HG02623 (cell line): ENCODE data around the gene ABHD12B.

Source experiments
- ATAC-seq: cut with Tn5 transposase; IDR thresholded peaks from one replicate; pipeline ENCODE4 v1.9.1; 2021; ENCODE audit warnings: moderate library complexity; ENCODE audit not compliant: unreplicated experiment

Gene ABHD12B

GRCh38 chr14:50839048-50839447 lies 32.8 kb upstream of the ABHD12B start:
- no peak for ATAC-seq

DNA sequence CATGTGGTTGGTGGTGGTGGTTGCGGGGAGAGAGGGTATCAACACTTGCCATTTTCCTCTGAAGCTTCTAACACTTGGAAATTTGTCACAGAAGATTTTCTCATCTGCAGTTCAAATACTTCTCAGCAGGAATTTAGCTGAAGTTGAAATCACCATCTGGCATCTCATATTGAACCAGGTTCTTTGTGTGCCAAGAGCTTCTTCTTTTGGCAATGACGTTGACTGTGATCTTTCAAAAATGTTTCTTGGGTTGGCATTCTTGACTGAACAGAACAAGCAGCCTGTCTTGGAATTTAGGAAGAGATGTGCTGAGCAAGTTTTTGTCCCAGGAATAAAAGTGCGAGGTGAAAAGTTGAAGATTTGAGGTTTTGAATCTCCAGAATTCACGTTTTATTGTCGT lies 32.2 kb upstream of the ABHD12B start:
- ATAC-seq: no peak

- no peak for ATAC-seq
Measured at GRCh38 chr14:50844391-50844790, 27.5 kb upstream of the ABHD12B start.

DNA sequence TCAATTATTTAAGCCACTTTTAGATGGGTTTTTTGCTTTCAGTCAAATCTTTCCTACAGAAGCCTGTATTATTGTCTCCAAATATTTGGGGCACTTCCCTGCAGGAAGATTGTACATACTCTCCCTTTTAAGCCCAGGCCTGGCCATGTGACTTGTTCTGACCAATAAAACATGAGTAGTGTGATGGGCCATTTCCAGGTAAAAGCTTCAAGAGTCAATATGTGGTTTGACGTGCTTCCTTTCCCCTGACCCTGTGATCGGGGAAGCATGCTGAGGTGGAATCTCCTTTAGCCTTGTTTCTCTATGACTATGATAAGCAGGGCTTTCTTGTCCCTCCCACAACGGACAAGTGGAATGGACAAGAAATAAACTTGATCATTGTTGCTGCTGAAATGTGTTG lies 26.7 kb upstream of the ABHD12B start:
- no peak for ATAC-seq

- no peak for ATAC-seq
Measured at GRCh38 chr14:50846226-50846880, 25.5 kb upstream of the ABHD12B start.

- ATAC-seq: no peak
Measured at GRCh38 chr14:50853891-50854290, 18.0 kb upstream of the ABHD12B start.

- ATAC-seq: no peak
Measured at GRCh38 chr14:50854521-50854920, 17.3 kb upstream of the ABHD12B start.

DNA sequence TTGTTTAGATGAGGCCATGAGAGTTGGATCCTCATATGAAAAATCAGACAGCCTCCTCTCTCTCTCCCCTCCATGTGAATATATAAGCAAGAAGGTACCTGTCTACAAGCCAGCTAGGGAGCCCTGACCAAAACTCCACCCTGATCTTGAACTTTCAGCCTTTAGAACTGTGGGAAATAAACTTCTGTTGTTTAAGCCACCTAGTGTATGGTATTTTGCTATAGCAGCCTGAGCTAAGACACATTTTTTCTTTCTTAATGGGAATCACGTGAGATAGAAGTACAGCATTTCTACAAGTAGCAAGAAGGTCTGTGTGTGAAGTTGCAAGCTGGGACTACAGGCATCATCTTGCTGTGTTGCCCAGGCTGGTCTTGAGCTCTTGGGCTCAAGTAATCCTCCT lies 16.3 kb upstream of the ABHD12B start:
- ATAC-seq: no peak

- no peak for ATAC-seq
Measured at GRCh38 chr14:50856660-50857059, 15.2 kb upstream of the ABHD12B start.

DNA sequence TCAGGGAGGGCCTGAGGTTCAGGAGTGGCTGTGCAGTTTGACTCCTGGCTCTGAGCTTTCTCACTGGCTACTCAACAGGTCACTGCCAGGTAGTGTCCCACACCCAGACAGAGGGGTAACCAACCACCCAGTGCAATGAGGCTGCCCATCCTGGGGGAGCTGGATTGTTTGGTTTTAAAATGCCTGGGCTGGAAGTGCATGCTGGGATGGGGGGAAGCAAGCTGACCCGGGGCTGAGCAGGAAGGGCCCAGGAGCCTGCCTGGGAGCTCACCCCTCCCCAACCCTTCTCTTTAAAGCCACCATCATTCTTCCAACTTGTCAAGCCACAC lies 12.6 kb upstream of the ABHD12B start:
- ATAC-seq: peak; percentile 19

- ATAC-seq: no peak
Measured at GRCh38 chr14:50860478-50861086, 11.3 kb upstream of the ABHD12B start.

DNA sequence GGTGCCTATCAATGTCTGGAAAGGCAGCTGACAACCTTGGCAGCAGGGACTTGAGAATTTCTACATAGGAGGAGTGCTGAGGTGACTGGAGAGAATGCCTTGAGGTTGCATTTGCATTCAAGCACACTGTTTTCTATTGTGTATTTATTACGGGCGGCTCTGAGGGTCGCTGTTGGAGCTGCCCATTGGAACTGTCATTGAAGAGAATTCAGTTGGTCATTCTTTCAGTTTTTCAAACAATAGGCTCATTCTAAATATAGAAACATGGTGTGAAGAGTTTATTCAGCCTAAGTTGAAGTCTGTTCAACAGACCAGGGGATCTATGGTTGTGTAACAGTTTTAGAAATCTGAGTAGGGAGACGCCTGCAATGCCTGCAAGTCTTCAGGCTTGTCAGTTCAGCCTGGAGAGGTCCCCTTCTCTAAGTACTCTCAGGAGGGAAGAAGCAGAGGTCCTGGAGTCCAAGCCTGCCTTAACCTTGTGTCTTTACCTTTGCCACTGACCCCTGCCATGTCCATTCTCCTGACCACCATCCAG lies 9.8 kb upstream of the ABHD12B start:
- no peak for ATAC-seq

DNA sequence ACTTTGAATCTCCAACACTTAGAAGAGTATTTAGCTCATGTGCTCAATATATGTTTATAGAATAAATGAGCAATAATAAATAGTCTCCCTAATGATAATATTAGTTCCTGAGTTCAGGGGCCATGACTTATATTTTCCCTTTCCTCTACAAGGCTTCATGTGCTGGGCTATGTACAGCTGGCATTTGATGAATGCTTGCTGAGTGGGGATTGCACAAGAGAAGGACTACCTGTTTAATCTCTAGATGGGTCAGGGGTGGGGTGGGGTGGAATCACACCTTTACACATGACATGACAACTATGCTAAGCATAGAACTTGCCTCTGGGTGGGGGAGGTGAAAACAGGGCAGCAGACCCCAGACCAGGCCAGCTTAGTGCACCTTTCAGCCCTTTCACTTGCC lies 7.6 kb upstream of the ABHD12B start:
- no peak for ATAC-seq

- no peak for ATAC-seq
Measured at GRCh38 chr14:50864946-50865345, 6.9 kb upstream of the ABHD12B start.

DNA sequence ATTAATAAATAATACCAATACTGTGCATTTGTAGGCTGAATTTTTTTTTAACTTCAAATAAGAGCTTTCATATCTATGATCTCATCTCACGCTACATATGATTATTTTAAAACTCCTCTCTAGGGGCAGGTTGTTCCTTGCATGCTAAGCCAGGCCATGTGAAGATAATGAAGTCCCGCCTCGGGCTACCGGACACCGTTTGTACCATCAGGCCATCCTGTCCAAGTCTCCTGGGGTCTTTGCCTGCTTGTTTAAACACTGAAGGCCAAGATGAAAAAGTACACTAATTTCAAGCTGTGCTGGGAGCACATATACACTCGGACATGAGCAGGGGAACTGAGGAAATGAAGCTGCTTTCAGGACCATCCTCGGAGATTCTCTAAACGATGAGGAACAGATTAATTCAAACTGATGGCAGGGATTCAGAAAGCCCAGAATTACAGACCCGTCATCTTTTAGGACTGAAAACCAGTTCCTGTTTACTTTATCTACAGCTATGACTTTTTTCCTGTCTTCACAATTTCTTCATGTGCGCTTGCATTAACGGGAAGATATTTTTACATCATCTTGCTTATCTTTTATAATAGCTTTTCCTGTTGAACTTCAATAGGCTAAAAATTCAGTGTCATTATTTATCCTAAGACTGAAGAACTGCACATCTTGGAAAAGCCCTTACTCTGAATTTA lies 6.3 kb upstream of the ABHD12B start:
- no peak for ATAC-seq

- no peak for ATAC-seq
Measured at GRCh38 chr14:50871228-50871627, 625 bp upstream of the ABHD12B start.

DNA sequence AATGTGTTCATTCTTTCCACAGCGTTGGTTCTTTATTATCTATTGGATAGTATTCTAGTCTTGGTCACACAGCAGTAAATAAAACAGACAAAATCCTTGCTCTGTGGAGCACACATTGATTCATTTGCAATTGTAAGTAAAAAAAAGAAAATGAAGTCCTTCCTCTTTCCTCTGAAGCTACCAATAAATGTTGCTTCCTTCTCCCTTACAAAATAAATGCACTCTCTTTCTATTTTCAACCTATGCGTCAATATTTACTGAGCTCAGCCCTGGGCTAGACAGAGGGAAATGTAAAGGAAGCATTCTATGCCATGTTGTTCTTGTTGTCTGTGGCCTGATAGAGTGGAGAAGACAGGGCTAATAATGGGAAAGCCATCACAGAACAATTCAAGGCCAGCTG lies 2.9 kb downstream of the ABHD12B start:
- no peak for ATAC-seq

GRCh38 chr14:50875359-50876070 lies 3.7 kb downstream of the ABHD12B start:
- peak; percentile 82 for ATAC-seq

GRCh38 chr14:50882932-50883826 lies 11.3 kb downstream of the ABHD12B start:
- ATAC-seq: no peak

DNA sequence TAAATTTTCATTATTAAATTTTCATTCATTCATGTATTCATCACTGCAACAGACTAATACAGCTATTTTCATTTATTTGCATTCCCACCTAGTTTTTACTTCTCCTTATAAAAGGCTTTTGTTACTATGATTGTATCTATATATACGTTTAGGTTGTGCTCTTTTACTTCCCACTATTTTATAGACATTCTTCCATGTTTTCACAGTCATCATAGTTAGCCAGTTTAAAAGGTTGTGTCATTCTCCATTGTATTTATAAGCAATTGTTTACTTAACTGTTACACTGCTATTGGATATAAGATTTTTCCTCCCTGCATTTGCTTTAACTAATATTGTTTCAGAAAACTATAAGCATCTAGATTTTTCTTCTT lies 12.0 kb downstream of the ABHD12B start:
- no peak for ATAC-seq

- ATAC-seq: no peak
Measured at GRCh38 chr14:50887476-50887875, 15.6 kb downstream of the ABHD12B start.
